DND-41 (cell line): Measurements from ENCODE around the gene JAKMIP1.

Experiments
- EZH2 ChIP-seq: IDR thresholded peaks from 3 replicates; pipeline ENCODE4 v1.6.1; 2012; ENCODE audit warnings: borderline replicate concordance, low read depth, mild to moderate bottlenecking, moderate library complexity, low read length, inconsistent platforms; ENCODE audit not compliant: severe bottlenecking
- TF ChIP-seq, protein P1 (sequence below): IDR thresholded peaks from 2 replicates; pipeline ENCODE4 v1.5.1; 2012; ENCODE audit warnings: borderline replicate concordance, low read length, moderate library complexity, mild to moderate bottlenecking; ENCODE audit not compliant: poor library complexity, severe bottlenecking; ENCODE audit errors: extremely low read depth

DNA sequence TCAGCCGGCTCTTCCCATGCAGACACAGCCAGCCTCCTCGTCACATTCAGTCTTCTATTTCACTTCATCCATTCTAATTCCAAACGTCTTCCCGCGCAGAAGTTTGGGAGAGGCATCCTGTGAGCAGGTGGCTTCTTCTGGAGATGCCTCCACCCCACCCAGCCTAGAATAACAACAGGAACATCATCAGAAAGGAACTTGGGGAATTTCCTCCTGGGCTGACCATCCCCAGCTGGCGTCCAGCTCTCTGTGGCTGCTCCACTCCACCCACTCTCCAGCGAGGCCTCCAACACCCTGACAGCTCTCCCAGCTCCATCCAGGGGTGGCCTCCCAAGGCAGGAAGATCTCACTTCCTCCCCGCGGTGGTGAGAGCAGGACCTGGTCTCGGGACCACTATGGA is 176.6 kb downstream of the JAKMIP1 start:
- TF ChIP-seq, protein P1, sequence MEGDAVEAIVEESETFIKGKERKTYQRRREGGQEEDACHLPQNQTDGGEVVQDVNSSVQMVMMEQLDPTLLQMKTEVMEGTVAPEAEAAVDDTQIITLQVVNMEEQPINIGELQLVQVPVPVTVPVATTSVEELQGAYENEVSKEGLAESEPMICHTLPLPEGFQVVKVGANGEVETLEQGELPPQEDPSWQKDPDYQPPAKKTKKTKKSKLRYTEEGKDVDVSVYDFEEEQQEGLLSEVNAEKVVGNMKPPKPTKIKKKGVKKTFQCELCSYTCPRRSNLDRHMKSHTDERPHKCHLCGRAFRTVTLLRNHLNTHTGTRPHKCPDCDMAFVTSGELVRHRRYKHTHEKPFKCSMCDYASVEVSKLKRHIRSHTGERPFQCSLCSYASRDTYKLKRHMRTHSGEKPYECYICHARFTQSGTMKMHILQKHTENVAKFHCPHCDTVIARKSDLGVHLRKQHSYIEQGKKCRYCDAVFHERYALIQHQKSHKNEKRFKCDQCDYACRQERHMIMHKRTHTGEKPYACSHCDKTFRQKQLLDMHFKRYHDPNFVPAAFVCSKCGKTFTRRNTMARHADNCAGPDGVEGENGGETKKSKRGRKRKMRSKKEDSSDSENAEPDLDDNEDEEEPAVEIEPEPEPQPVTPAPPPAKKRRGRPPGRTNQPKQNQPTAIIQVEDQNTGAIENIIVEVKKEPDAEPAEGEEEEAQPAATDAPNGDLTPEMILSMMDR: no peak
- no peak for TF ChIP-seq EZH2
